Body of pancreas (tissue), 4 donors: ENCODE measurements around the gene CEP72.

Experiments
- POLR2A ChIP-seq, 3 donors: fragments of 450-650 bp; IDR thresholded peaks; one replicate each; pipeline ENCODE4 v1.6.1; 2016; ENCODE audit warnings: antibody characterized with exemption in 3 of 3, mild to moderate bottlenecking in 2 of 3
- TF ChIP-seq, protein P1 (sequence below), 7 experiments: fragments of 450-650 bp in 4 of 7; fragments of 200-600 bp in 3 of 7; sonication (generic) in 3 of 7; IDR thresholded peaks; one replicate each; pipeline ENCODE4 v1.5.1; 2016 to 2019; ENCODE audit warnings: antibody characterized with exemption in 7 of 7

DNA sequence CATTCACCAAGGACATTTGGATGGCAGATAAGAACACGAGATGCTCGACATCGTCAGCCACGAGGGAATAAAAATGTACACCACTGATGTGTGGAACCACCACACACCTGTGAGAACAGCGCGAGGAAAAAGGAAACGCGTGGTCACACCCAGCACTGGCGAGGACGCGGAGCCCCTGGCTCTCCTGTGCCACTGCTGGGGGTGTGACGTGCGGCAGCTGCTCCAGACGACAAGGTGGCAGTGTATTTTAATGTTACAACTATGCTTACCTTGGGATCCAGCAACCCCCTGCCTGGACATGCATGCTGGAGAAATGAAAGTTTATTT, 13.6 kb upstream of the CEP72 start:
- no peak for TF ChIP-seq POLR2A (IDR thresholded peaks at IDR 0.05)
- TF ChIP-seq, protein P1, sequence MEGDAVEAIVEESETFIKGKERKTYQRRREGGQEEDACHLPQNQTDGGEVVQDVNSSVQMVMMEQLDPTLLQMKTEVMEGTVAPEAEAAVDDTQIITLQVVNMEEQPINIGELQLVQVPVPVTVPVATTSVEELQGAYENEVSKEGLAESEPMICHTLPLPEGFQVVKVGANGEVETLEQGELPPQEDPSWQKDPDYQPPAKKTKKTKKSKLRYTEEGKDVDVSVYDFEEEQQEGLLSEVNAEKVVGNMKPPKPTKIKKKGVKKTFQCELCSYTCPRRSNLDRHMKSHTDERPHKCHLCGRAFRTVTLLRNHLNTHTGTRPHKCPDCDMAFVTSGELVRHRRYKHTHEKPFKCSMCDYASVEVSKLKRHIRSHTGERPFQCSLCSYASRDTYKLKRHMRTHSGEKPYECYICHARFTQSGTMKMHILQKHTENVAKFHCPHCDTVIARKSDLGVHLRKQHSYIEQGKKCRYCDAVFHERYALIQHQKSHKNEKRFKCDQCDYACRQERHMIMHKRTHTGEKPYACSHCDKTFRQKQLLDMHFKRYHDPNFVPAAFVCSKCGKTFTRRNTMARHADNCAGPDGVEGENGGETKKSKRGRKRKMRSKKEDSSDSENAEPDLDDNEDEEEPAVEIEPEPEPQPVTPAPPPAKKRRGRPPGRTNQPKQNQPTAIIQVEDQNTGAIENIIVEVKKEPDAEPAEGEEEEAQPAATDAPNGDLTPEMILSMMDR (IDR thresholded peaks at IDR 0.05) = no peak
